LNCaP clone FGC (cell line): ENCODE results near the gene YTHDF1.

Source experiments
- DNase-seq: peaks from one replicate; pipeline ENCODE4 v3.0.0-alpha.2; 2011; ENCODE audit warnings: low read depth
- H3K4me3 ChIP-seq: 2 replicates; pipeline ENCODE4 v1.5.1; 2011; ENCODE audit warnings: mild to moderate bottlenecking, low read depth, low read length, control low read depth
- CTCF ChIP-seq: IDR thresholded peaks from 2 replicates; pipeline ENCODE4 v1.5.1; 2012; ENCODE audit warnings: mild to moderate bottlenecking; ENCODE audit not compliant: control insufficient read depth, insufficient read depth; ENCODE audit errors: extremely low read depth

YTHDF1 gene

GRCh38 chr20:63216041-63216848 is at the start of gene YTHDF1:
YTHDF1 (minus strand) TSS chr20:63216131; CDS start chr20:63215892, 239 bp downstream.
- peak within 1 kb of the TSS; percentile 92 for H3K4me3 ChIP-seq
- peak; percentile 81 for DNase-seq
- no peak for TF ChIP-seq CTCF

GRCh38 chr20:63264519-63264918 is 48.6 kb upstream of the YTHDF1 start:
- H3K4me3 ChIP-seq = no peak overlapping the region
- TF ChIP-seq CTCF = no peak
- no peak for DNase-seq

- H3K4me3 ChIP-seq = no peak overlapping the region
- DNase-seq = no peak
- TF ChIP-seq CTCF = no peak
Observed at GRCh38 chr20:63264000-63264399, 48.1 kb upstream of the YTHDF1 start.

GRCh38 chr20:63262836-63263235 is 46.9 kb upstream of the YTHDF1 start:
- DNase-seq = no peak
- H3K4me3 ChIP-seq = no peak overlapping the region
- TF ChIP-seq CTCF = no peak

- no peak overlapping the region for H3K4me3 ChIP-seq
Observed at GRCh38 chr20:63261795-63262528, 46.0 kb upstream of the YTHDF1 start.

More at GRCh38 chr20:63261795-63262528, 46.0 kb upstream of the YTHDF1 start:
- no peak for DNase-seq
- TF ChIP-seq CTCF = no peak
